Hematopoietic multipotent progenitor cell treated with erythropoietin and hydrocortisone succinate and interleukin-3 and kit ligand, for 15 days (in vitro differentiated cells): ENCODE measurements around the gene MARK4.
"Not testable (repeated sequence)": the region's sequence is repeated elsewhere in the genome, so short reads cannot be mapped to it uniquely, and the experiment has no call there.

Experiments used
- DNase-seq: peaks from one replicate; pipeline ENCODE4 v3.0.0-alpha.2; 2015; ENCODE audit warnings: low spot score

MARK4 gene

DNA sequence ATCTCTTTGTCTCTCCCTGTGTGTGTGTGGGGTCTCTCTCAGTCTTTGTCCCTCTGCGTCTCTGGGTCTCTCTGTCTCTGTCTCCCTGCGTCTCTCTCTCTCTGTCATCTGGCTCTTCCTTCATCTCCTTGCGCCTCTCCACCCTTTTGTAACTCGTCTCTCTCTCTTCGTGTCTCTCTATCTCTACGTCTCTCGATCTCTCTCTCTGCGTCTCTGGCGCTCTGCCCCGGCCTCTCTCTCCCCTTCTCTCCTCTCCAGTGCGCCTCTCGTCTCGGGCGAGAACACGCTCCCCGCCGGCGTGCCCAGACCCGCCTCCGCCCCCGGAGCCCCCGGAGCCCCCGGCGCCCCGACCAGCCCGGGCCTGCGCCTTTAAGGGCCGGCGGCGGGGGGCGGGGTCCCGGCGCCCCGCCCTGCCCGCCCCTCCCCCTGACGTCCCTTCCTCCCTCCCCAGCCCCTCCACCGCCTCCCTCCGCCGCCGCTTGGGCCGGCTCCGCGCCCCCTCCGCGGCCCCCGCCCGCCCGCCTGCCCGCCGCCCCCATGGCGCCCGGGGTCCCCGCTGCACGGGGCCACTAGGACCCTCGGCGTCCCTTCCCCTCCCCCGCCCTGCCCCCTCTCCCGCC lies at the start of gene MARK4:
TSS of gene MARK4 (plus strand) at position 440 of the 620 bp plus-strand sequence. CDS start 318 bp downstream, outside the sequence.
- peak; percentile 16 for DNase-seq

DNA sequence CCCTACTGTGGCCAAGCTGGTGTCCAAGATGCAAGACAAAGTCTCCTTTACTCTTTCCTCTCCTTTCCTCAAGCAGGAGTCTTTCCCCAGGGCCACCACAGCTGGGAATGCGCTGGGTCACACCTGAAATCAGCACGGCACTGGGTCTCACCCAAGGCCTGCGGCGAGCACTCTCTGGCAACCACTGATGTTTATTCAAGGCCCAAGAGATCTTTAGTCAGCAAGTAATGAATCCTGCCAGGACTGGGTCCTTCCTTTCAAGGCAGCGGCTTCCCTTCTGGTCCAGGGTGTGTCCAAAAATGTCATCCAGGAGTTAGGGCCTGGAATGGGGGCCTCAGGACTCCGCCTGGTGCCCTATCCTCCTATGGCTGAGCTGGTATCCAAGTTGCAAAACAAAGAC lies 48.4 kb upstream of the MARK4 start:
- no peak for DNase-seq

GRCh38 chr19:45205810-45206209 lies 45.3 kb upstream of the MARK4 start:
- DNase-seq, result no peak

- no peak for DNase-seq
These were observed 44.7 kb upstream of the MARK4 start for GRCh38 chr19:45206328-45206727.

DNA sequence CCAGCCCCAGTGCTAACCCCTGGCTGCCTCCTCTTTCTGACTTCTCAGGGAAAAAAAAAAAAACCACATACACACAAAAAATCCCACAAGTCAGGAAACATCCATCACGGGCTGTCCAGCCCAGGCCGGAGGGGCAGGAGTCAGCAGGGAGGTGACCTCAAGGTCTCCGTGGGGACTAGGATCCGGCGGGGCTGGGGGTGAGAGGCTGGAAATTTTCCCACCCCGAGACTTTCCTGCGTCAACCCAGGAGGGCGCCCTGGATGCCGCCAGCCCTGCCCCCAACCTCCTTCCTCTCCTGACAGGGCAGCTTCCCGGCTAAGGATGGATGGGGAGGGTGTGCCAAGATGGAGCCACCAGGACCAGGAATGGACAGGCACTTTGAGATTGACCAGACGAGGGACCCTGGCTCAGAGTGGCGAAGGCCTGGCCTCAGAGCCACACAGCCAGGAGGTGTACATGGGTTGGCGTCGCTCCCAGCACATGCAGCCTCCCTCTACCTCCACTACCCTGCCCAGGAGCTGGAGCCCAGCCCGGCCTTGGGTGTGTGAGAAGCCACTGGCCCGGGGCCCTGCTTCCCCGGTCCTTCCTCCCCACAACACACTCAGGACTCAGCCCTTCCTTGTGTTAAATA lies 39.2 kb upstream of the MARK4 start:
- DNase-seq, result no peak

- no peak for DNase-seq
These were observed 38.0 kb upstream of the MARK4 start for GRCh38 chr19:45213031-45213430.

DNA sequence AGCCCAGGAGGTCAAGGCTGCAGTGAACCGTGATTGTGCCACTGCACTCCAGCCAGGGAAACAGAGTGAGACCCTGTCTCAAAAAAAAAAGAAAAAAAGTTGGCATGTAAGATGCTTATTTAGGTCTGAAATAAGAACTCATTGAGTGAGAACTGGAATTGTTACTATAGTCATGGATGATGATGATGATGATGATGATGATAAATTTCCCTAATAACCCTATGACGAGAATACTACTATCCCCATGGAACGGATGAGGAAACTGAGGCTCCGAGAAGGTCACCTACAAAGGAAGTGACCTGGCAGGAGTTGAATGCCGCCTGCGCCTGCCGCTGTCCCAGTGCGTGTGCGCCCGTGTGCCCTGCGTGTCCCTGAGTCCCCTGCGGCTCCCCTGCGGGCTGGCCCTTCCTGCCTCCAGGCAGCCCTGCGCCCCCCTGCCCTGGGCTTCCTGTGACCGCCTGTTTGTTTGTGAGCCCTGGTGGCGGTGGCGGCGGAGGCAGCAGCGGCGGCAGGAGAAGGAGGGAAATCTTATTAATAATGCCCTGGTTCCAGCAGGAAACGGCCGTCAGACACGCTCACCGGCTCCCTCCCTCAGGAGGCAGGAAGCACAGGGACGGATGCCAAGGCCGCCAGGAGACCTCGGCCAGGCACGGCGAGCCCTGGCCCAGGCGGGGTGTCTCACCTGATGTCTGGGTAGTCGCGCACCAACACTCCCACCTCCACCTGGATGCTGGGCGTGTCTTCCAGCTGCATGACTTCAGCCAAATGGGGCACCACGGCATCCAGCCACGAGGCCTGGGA lies 35.5 kb upstream of the MARK4 start:
- DNase-seq, result no peak

- no peak for DNase-seq
These were observed 34.4 kb upstream of the MARK4 start for GRCh38 chr19:45216667-45217066.

DNA sequence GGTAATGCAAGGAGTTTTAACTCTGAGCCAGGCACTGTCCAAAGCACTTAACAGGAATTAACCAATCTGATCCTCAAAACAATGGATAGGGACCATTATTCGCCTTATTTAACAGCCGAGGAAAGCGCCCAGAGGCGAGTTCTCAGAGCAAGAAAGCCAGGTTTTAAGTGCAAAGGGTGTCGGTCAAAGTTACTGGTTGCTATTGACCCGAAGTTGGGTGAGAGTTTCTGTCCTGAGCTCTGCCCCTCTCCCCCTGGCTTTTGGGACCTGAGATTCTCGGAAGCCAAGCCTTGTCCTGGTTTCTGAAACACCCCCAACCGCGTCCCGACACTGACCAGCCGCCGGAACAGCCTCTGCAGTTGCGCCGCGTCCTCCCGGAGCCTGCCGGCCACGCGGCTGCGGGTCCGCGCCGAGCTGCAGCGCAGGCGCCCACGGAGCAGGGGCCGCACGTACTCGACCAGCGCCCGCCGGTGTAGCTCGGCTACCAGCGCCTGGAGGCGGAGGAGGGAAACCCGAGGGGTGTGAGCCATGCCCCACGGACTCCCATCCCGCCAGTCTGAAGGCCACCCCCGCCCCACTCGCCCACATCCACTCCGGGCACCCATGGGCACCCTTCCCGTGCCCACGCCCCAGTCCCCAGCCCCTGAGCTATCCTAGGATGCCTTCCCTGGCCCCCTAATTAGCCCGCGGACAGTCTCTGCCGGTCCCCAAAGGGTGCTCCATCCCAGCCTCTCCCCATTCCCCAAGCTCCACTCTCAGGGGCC lies 33.7 kb upstream of the MARK4 start:
- DNase-seq, result no peak

DNA sequence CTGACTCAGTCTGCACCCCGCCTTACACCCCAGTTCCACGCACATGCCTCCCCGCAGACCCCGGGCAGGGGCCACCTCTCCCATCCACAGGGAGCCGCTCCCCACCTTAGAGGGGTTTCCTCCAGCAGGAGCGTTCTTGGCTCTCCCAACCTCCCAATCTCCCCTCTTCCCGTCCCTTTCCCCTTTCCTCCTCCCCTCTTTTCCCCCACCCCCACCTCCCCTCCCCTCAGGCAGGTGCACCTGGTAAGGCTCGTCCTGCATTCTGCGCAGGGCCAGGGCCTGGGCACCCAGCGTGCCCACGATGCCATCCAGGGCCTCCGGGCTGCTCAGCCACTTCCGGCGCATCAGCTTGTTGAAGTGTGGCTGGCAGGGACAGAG lies 33.1 kb upstream of the MARK4 start:
- DNase-seq, result no peak

DNA sequence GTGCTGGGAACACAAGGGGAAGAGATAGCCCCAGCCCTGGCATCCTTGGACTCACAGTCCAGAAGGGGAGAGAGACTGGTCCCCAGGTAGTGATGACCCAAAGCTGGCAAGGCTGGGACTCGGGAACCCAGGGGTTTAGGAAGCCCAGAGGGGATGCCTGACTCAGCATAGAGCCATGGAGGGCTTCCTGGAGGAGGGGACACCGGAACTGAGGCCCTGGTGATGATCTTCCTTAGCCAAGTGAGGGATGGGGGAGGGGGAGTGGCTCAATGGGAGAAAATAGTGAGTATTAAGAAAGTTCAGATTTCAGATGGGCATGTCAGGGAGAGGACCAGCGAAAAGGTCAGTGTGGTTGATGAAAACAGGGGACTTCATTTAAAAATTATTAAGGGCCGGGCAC lies 32.6 kb upstream of the MARK4 start:
- no peak for DNase-seq

DNA sequence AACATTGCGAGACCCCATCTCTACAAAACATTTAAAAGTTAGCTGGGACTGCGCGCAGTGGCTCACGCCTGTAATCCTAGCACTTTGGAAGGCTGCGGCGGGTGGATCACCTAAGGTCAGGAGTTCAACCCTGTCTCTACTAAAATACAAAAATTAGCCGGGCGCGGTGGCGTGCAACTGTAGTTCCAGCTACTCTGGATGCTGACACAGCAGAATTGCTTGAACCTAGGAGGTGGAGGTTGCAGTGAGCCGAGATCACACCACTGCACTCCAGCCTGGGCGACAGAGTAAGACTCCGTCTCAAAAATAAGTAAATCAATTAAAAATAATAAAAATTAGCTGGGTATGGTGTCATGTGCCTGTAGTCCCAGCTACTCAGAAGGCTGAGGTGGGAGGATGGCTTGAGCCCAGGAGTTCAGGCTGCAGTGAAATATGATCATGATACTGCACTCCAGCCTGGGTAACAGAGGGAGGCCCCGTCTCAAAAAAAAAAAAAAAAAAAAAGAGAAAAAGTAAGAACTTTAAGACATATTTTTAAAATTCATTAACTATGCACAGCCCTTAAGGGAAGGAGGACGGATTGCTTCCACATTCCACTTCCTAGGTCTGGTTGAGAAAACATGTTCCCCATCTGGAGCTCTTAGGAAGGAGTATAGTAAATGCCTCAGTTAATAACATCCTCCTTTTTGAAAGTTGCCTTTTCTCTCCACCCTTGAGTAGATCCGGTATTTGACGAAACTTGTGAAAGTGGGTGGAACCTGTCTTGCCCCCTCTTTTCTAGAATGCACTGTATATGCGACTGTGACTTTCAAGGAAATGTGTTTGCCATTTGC lies 31.9 kb upstream of the MARK4 start:
- DNase-seq, result no peak

- DNase-seq, result no peak
These were observed 28.3 kb upstream of the MARK4 start for GRCh38 chr19:45222724-45223123.

- no peak for DNase-seq
These were observed 27.2 kb upstream of the MARK4 start for GRCh38 chr19:45223879-45224278.

GRCh38 chr19:45224645-45225044 lies 26.4 kb upstream of the MARK4 start:
- DNase-seq, result no peak

- DNase-seq, result not testable (repeated sequence)
These were observed 22.0 kb upstream of the MARK4 start for GRCh38 chr19:45229056-45229455.

GRCh38 chr19:45231891-45232290 lies 19.2 kb upstream of the MARK4 start:
- DNase-seq, result no peak

GRCh38 chr19:45234089-45234869 lies 16.8 kb upstream of the MARK4 start:
- DNase-seq, result no peak

DNA sequence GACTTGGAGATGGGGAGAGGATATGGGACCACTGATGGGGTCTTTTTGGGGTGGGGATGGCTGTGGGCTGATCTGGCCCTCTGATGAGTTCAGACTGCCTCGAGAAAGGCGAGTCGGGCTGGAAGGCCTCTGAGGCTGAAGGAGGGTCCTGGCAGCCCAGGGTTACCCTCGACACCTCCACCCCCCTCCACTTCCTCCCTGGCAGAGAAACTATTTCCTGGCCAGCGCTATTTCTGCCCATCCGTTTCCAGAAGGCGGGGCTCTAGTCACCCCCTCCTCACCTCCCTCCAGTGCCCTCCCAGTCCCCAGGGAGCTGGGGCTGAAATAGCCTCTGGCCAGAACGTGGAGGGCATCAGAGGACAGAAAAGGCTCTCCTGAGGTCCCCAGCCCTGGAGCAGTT lies 15.6 kb upstream of the MARK4 start:
- no peak for DNase-seq

GRCh38 chr19:45238556-45238955 lies 12.5 kb upstream of the MARK4 start:
- DNase-seq, result no peak
